Muscle layer of duodenum (tissue), 2 donors: ENCODE data around the gene PINLYP.
"Not testable (repeated sequence)": the region's sequence is repeated elsewhere in the genome, so short reads cannot be mapped to it uniquely, and the experiment has no call there.

Experiments used
- H3K27ac ChIP-seq: one replicate; pipeline ENCODE4 v1.7.0; 2013; ENCODE audit warnings: mild to moderate bottlenecking, low read length
- H3K27me3 ChIP-seq: one replicate; pipeline ENCODE4 v1.7.0; 2013; ENCODE audit warnings: low read depth, mild to moderate bottlenecking, control low read depth, low read length
- H3K36me3 ChIP-seq, 2 donors: one replicate each; pipeline ENCODE4 v1.7.0; 2013; ENCODE audit warnings: low read length in 2 of 2, control low read depth in 1 of 2, mild to moderate bottlenecking in 1 of 2; ENCODE audit not compliant: insufficient read depth in 2 of 2, control insufficient read depth in 1 of 2
- H3K4me1 ChIP-seq, 2 donors: one replicate each; pipeline ENCODE4 v1.7.0; 2013; ENCODE audit warnings: low read length in 2 of 2, mild to moderate bottlenecking in 2 of 2, control low read depth in 1 of 2, moderate library complexity in 1 of 2; ENCODE audit not compliant: insufficient read depth in 2 of 2, control insufficient read depth in 1 of 2
- H3K4me3 ChIP-seq, 2 donors: one replicate each; pipeline ENCODE4 v1.7.0; 2013; ENCODE audit warnings: low read length in 2 of 2, low read depth in 1 of 2, mild to moderate bottlenecking in 1 of 2
- H3K9me3 ChIP-seq, 2 donors: one replicate each; pipeline ENCODE4 v1.7.0; 2013; ENCODE audit warnings: low read length in 2 of 2, control low read depth in 1 of 2, mild to moderate bottlenecking in 1 of 2; ENCODE audit not compliant: control insufficient read depth in 1 of 2
- donor health status: healthy.

PINLYP gene

GRCh38 chr19:43534816-43535761 lies 40.5 kb upstream of the PINLYP start:
- H3K36me3 ChIP-seq: peaks cover 4 to 19% of the 10 kb centered on the region in 2 donors
- H3K27ac ChIP-seq: peak overlapping the region; percentile 53
- H3K9me3 ChIP-seq: peaks cover 0 to 8% of the 10 kb centered on the region in 2 donors
- peaks cover 0 to 7% of the 10 kb centered on the region in 2 donors for H3K4me1 ChIP-seq
- no peaks in the 10 kb centered on the region for H3K27me3 ChIP-seq
- H3K4me3 ChIP-seq: peak overlapping the region; percentile 15 to 69

- Histone ChIP-seq H3K9me3 (peaks cover 0 to 8% of the 10 kb centered on the region in 2 donors), H3K4me3 (no peak overlapping the region), H3K27ac (no peak overlapping the region), H3K36me3 (peaks cover 28 to 49% of the 10 kb centered on the region in 2 donors), H3K4me1 (no peaks in the 10 kb centered on the region), H3K27me3 (no peaks in the 10 kb centered on the region)
Observed at GRCh38 chr19:43538922-43539321, 36.7 kb upstream of the PINLYP start.

- H3K36me3 ChIP-seq: peaks cover 31 to 60% of the 10 kb centered on the region in 2 donors
- H3K4me3 ChIP-seq: no peak overlapping the region
- H3K27ac ChIP-seq: no peak overlapping the region
- peaks cover 0 to 8% of the 10 kb centered on the region in 2 donors for H3K9me3 ChIP-seq
- no peaks in the 10 kb centered on the region for H3K4me1 ChIP-seq
- no peaks in the 10 kb centered on the region for H3K27me3 ChIP-seq
Observed at GRCh38 chr19:43540381-43540780, 35.2 kb upstream of the PINLYP start.

DNA sequence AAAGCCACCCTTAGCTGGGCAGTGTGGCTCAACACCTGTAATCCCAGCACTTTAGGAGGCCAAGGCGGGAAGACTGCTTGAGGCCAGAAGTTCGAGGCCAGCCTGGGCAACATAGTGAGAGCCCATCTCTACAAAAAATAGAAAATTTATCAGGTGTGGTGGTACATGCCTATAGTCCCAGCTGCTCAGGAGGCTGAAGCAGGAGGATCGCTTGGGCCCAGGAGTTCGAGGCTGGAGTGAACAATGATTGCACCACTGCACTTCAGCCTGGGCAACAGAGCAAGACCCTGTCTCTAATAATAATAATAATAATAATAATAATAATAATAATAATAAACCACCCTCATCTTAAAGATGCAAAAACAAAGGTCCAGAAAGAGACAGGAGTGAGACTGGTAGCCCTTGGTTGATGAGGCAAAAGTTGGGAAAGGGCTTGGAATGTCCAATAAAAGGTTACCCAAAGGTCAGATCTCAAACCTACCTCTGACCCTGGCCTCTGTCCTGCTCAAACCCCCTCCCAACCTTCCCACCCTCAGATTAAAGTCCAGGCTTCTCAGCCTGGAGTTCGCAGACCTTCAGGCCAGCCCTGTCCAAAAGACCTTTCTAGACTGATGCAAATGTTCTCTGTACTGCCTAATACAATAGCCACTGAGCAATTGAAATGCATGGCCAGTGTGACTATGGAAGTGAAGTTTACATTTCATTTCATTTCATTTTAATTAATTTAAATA lies 33.5 kb upstream of the PINLYP start:
- H3K4me1 ChIP-seq: no peaks in the 10 kb centered on the region
- H3K27ac ChIP-seq: no peak overlapping the region
- H3K36me3 ChIP-seq: peaks cover 31 to 69% of the 10 kb centered on the region in 2 donors
- H3K27me3 ChIP-seq: no peaks in the 10 kb centered on the region
- H3K9me3 ChIP-seq: peaks cover 0 to 8% of the 10 kb centered on the region in 2 donors
- no peak overlapping the region for H3K4me3 ChIP-seq

- no peak overlapping the region for H3K4me3 ChIP-seq
- H3K4me1 ChIP-seq: no peaks in the 10 kb centered on the region
- H3K36me3 ChIP-seq: peaks cover 27 to 64% of the 10 kb centered on the region in 2 donors
- peaks cover 0 to 2% of the 10 kb centered on the region in 2 donors for H3K9me3 ChIP-seq
- no peaks in the 10 kb centered on the region for H3K27me3 ChIP-seq
- H3K27ac ChIP-seq: no peak overlapping the region
Observed at GRCh38 chr19:43544077-43544476, 31.5 kb upstream of the PINLYP start.

GRCh38 chr19:43545276-43545675 lies 30.3 kb upstream of the PINLYP start:
- Histone ChIP-seq H3K4me3 (no peak overlapping the region), H3K27ac (no peak overlapping the region), H3K9me3 (no peaks in the 10 kb centered on the region), H3K27me3 (no peaks in the 10 kb centered on the region), H3K36me3 (peaks cover 32 to 59% of the 10 kb centered on the region in 2 donors), H3K4me1 (no peaks in the 10 kb centered on the region)

DNA sequence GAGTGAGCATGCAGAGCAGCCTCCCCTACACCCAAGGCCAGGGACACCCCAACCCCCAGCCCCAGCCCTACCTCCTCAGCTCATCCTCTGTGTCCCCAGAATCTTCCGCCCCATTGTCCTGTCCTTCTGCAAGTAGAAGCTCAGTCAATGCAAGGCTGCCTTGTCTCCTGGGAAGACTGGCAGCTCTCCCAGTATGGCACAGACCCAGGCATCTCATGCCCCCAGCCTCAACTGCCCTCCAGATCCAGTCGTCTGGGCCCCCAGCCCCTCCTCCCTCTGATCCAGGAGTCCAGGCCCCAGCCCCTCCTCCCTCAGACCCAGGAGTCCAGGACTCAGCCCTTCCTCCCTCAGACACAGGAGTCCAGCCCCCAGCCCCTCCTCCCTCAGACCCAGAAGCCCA lies 29.6 kb upstream of the PINLYP start:
- no peaks in the 10 kb centered on the region for H3K27me3 ChIP-seq
- peaks cover 34 to 60% of the 10 kb centered on the region in 2 donors for H3K36me3 ChIP-seq
- no peaks in the 10 kb centered on the region for H3K4me1 ChIP-seq
- H3K4me3 ChIP-seq: no peak overlapping the region
- H3K27ac ChIP-seq: no peak overlapping the region
- H3K9me3 ChIP-seq: no peaks in the 10 kb centered on the region

- Histone ChIP-seq H3K27ac (no peak overlapping the region), H3K36me3 (peaks cover 38 to 64% of the 10 kb centered on the region in 2 donors)
Observed at GRCh38 chr19:43546581-43546980, 29.0 kb upstream of the PINLYP start.

DNA sequence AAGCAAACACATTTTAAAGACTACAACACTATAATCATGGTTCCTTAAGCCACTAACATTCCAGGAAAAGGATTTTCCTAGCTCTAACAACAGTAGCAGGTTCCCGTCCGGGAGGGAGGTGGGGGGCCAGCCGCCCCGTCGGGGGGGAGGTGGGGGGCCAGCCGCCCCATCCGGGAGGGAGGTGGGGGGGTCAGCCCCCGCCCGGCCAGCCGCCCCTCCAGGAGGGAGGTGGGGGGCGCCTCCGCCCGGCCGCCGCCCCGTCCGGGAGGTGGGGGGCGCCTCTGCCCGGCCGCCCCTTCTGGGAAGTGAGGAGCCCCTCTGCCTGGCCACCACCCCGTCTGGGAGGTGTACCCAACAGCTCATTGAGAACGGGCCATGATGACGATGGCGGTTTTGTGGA lies 27.7 kb upstream of the PINLYP start:
- H3K27ac ChIP-seq, H3K27me3 ChIP-seq: not testable (repeated sequence)
- H3K36me3 ChIP-seq: peaks cover 34 to 64% of the 10 kb centered on the region in 2 donors

More at GRCh38 chr19:43546581-43546980, 29.0 kb upstream of the PINLYP start:
- no peaks in the 10 kb centered on the region for H3K4me1 ChIP-seq
- H3K27me3 ChIP-seq: no peaks in the 10 kb centered on the region
- H3K4me3 ChIP-seq: no peak overlapping the region
- H3K9me3 ChIP-seq: no peaks in the 10 kb centered on the region

GRCh38 chr19:43548706-43549105 lies 26.9 kb upstream of the PINLYP start:
- Histone ChIP-seq H3K27me3 (no peaks in the 10 kb centered on the region), H3K36me3 (peaks cover 31 to 64% of the 10 kb centered on the region in 2 donors), H3K4me3 (no peak overlapping the region), H3K4me1 (no peaks in the 10 kb centered on the region), H3K9me3 (no peaks in the 10 kb centered on the region), H3K27ac (no peak overlapping the region)

More for the DNA sequence above, 27.7 kb upstream of the PINLYP start:
- H3K9me3 ChIP-seq, H3K4me3 ChIP-seq, H3K4me1 ChIP-seq: not testable (repeated sequence)
